Hepatocyte (in vitro differentiated cells): ENCODE data around the gene PVR. TPM values are rescaled to one million over a fixed set of nuclear protein-coding genes. Genes with fewer than 3 reads are reported as not detected.

Experiments
- DNase-seq: peaks from one replicate; pipeline ENCODE4 v3.0.0-alpha.2; 2016; ENCODE audit warnings: low spot score
- H2AFZ ChIP-seq: fragments of 200-600 bp; sonication (generic); 2 replicates; pipeline ENCODE4 v1.6.0; 2016; ENCODE audit warnings: antibody characterized with exemption, mild to moderate bottlenecking
- H3K27ac ChIP-seq: fragments of 200-600 bp; sonication (generic); 2 replicates; pipeline ENCODE4 v1.5.1; 2016; ENCODE audit warnings: mild to moderate bottlenecking
- H3K27me3 ChIP-seq: fragments of 200-600 bp; sonication (generic); 2 replicates; pipeline ENCODE4 v1.6.1; 2016
- H3K36me3 ChIP-seq: fragments of 200-600 bp; sonication (generic); replicated peaks from 2 replicates; pipeline ENCODE4 v1.5.1; 2016; ENCODE audit warnings: low read depth; ENCODE audit not compliant: insufficient read depth
- H3K4me1 ChIP-seq: fragments of 200-600 bp; sonication (generic); 2 replicates; pipeline ENCODE4 v1.5.1; 2016; ENCODE audit warnings: mild to moderate bottlenecking, moderate library complexity; ENCODE audit not compliant: insufficient read depth
- H3K4me2 ChIP-seq: fragments of 200-600 bp; sonication (generic); 2 replicates; pipeline ENCODE4 v1.6.0; 2016
- H3K4me3 ChIP-seq: fragments of 200-600 bp; sonication (generic); 2 replicates; pipeline ENCODE4 v1.5.1; 2016; ENCODE audit warnings: mild to moderate bottlenecking
- H3K79me2 ChIP-seq: fragments of 200-600 bp; sonication (generic); 2 replicates; pipeline ENCODE4 v1.6.0; 2017; ENCODE audit warnings: mild to moderate bottlenecking
- H3K9me2 ChIP-seq: fragments of 200-600 bp; sonication (generic); replicated peaks from 2 replicates; pipeline ENCODE4 v1.6.0; 2017; ENCODE audit warnings: mild to moderate bottlenecking; ENCODE audit not compliant: insufficient read depth
- H3K9me3 ChIP-seq: fragments of 200-600 bp; sonication (generic); 2 replicates; pipeline ENCODE4 v1.5.1; 2016; ENCODE audit warnings: low read depth, mild to moderate bottlenecking
- H4K20me1 ChIP-seq: fragments of 200-600 bp; sonication (generic); 2 replicates; pipeline ENCODE4 v1.6.0; 2016; ENCODE audit warnings: mild to moderate bottlenecking; ENCODE audit not compliant: insufficient read depth, poor library complexity, severe bottlenecking
- CTCF ChIP-seq: fragments of 200-600 bp; sonication (generic); IDR thresholded peaks from 2 replicates; pipeline ENCODE4 v1.5.1; 2016; ENCODE audit warnings: antibody characterized with exemption, mild to moderate bottlenecking; ENCODE audit not compliant: poor library complexity
- EZH2 ChIP-seq: fragments of 200-600 bp; sonication (generic); IDR thresholded peaks from 2 replicates; pipeline ENCODE4 v1.6.1; 2016; ENCODE audit warnings: antibody characterized with exemption, mild to moderate bottlenecking, borderline replicate concordance
- EZH2phosphoT487 ChIP-seq: fragments of 200-600 bp; sonication (generic); IDR thresholded peaks from one replicate; pipeline ENCODE4 v1.6.1; 2018; ENCODE audit warnings: antibody characterized with exemption, mild to moderate bottlenecking, low read depth, moderate library complexity; ENCODE audit not compliant: unreplicated experiment, severe bottlenecking
- WGBS: methylation state at CpG from one replicate; pipeline ENCODE4 v1.1.6; 2016; ENCODE audit warnings: low lambda C conversion rate; ENCODE audit errors: missing lambda C conversion rate; 5-methylcytosine and 5-hydroxymethylcytosine counted together
- polyA plus RNA-seq: library from polyadenylated mRNA; unstranded; fragments of >200 nt; fragmentation: Nextera tagmentation; extraction: Ambion mirVana; gene quantifications from 2 replicates; pipeline ENCODE4 v1.2.1, GENCODE V29; 2016
- total RNA-seq: library from RNA; depleted of rRNA; stranded (reverse); fragments of >200 nt; gene quantifications from 2 replicates; pipeline ENCODE4 v1.2.3, GENCODE V29; 2014

Gene PVR
- total and polyA plus RNA-seq, 2 experiments from 2014 or later, result 85.6 to 123 TPM

GRCh38 chr19:44680536-44680935 is 36.8 kb downstream of the PVR start:
- Histone ChIP-seq H3K4me2 (no peak overlapping the region), H4K20me1 (no peaks in the 10 kb centered on the region), H3K9me3 (no peaks in the 10 kb centered on the region), H3K27me3 (no peaks in the 10 kb centered on the region), H3K4me3 (no peak overlapping the region), H3K79me2 (no peaks in the 10 kb centered on the region), H3K4me1 (peaks cover 3% of the 10 kb centered on the region), H3K36me3 (no peaks in the 10 kb centered on the region), H2AFZ (no peak overlapping the region), H3K9me2 (no peaks in the 10 kb centered on the region), H3K27ac (no peak overlapping the region)
- TF ChIP-seq EZH2 (no peak), CTCF (no peak), EZH2phosphoT487 (no peak)
- no peak for DNase-seq

- no peaks in the 10 kb centered on the region for H3K27me3 ChIP-seq
- DNase-seq, result no peak
- no peaks in the 10 kb centered on the region for H3K79me2 ChIP-seq
- no peak overlapping the region for H3K4me3 ChIP-seq
- no peak overlapping the region for H3K4me2 ChIP-seq
- H4K20me1 ChIP-seq, result no peaks in the 10 kb centered on the region
- H2AFZ ChIP-seq, result no peak overlapping the region
- TF ChIP-seq EZH2phosphoT487 (no peak), EZH2 (no peak), CTCF (no peak)
- no peak overlapping the region for H3K27ac ChIP-seq
- 86% methylated on average over 12 of the region's 15 CpGs for WGBS
- no peaks in the 10 kb centered on the region for H3K9me2 ChIP-seq
- no peaks in the 10 kb centered on the region for H3K36me3 ChIP-seq
- H3K4me1 ChIP-seq, result peaks cover under 1% of the 10 kb centered on the region
- no peaks in the 10 kb centered on the region for H3K9me3 ChIP-seq
These were observed 38.5 kb downstream of the PVR start for GRCh38 chr19:44681992-44682790.

- H3K4me2 ChIP-seq, result no peak overlapping the region
- no peaks in the 10 kb centered on the region for H3K79me2 ChIP-seq
- no peak overlapping the region for H3K27ac ChIP-seq
- TF ChIP-seq CTCF (no peak), EZH2phosphoT487 (no peak), EZH2 (no peak)
- no peaks in the 10 kb centered on the region for H3K4me1 ChIP-seq
- H3K9me3 ChIP-seq, result no peaks in the 10 kb centered on the region
- no peak for DNase-seq
- H3K4me3 ChIP-seq, result no peak overlapping the region
- H3K36me3 ChIP-seq, result no peaks in the 10 kb centered on the region
- WGBS, result 93% methylated on average over 2 of the region's 2 CpGs
- H4K20me1 ChIP-seq, result no peaks in the 10 kb centered on the region
- no peaks in the 10 kb centered on the region for H3K9me2 ChIP-seq
- H3K27me3 ChIP-seq, result no peaks in the 10 kb centered on the region
- no peak overlapping the region for H2AFZ ChIP-seq
These were observed 39.1 kb downstream of the PVR start for GRCh38 chr19:44682807-44683206.
